Measurements from ENCODE around the gene SUPT20H.

Gene SUPT20H

GRCh38 chr13:37058910-37059847 lies at the start of gene SUPT20H:
Gene SUPT20H, minus strand, starts transcription at chr13:37059688. Its CDS starts 8,198 bp downstream, at chr13:37051490.
- H3K27ac ChIP-seq, result peak within 1 kb of the TSS; percentile 88

GRCh38 chr13:37109051-37109678 lies 49.7 kb upstream of the SUPT20H start:
- no peak overlapping the region for H3K27ac ChIP-seq
- peak; percentile 88 for TF ChIP-seq CTCF (conservative IDR thresholded peaks at IDR 0.05)

More at GRCh38 chr13:37058910-37059847, at the start of gene SUPT20H:
- TF ChIP-seq CTCF (conservative IDR thresholded peaks at IDR 0.05), result no peak

GRCh38 chr13:37107868-37108267 lies 48.4 kb upstream of the SUPT20H start:
- H3K27ac ChIP-seq, result peak overlapping the region; percentile 41; the same call in 1 of the 2 replicates
- TF ChIP-seq CTCF (conservative IDR thresholded peaks at IDR 0.05), result no peak

- TF ChIP-seq CTCF (conservative IDR thresholded peaks at IDR 0.05), result no peak
- H3K27ac ChIP-seq, result peak overlapping the region; percentile 41; the same call in 1 of the 2 replicates
Measured at GRCh38 chr13:37107456-37107855, 48.0 kb upstream of the SUPT20H start.

GRCh38 chr13:37106642-37107041 lies 47.2 kb upstream of the SUPT20H start:
- no peak for TF ChIP-seq CTCF (conservative IDR thresholded peaks at IDR 0.05)
- H3K27ac ChIP-seq, result peak overlapping the region; percentile 41

- TF ChIP-seq CTCF (conservative IDR thresholded peaks at IDR 0.05), result no peak
- H3K27ac ChIP-seq, result peak within 1 kb of the TSS; percentile 41
Measured at GRCh38 chr13:37105251-37105714, 45.8 kb upstream of the SUPT20H start, which contains the start of gene CSNK1A1L. Gene CSNK1A1L, minus strand, starts transcription at chr13:37105664. Its CDS starts 408 bp downstream, at chr13:37105256.

GRCh38 chr13:37102896-37103295 lies 43.4 kb upstream of the SUPT20H start:
- no peak for TF ChIP-seq CTCF (conservative IDR thresholded peaks at IDR 0.05)
- no peak overlapping the region for H3K27ac ChIP-seq

All from VCaP (cell line).